Mucosa of descending colon (tissue), 3 donors: ENCODE measurements around the gene NUP160. TPM values are rescaled to one million over a fixed set of nuclear protein-coding genes. Genes with fewer than 3 reads are reported as not detected.
"Not testable (repeated sequence)": the region's sequence is repeated elsewhere in the genome, so short reads cannot be mapped to it uniquely, and the experiment has no call there.

Experiments
- ATAC-seq: fragments of 200-7000 bp; cut with Tn5 transposase; one replicate; pipeline ENCODE4 v1.9.1; 2020; ENCODE audit warnings: mild to moderate bottlenecking, moderate library complexity
- DNase-seq, 3 donors: peaks; one replicate each; pipeline ENCODE4 v3.0.0-alpha.2; 2020
- H3K36me3 ChIP-seq: fragments of 200-600 bp; one replicate; pipeline ENCODE4 v1.8.0; 2021; ENCODE audit warnings: low read depth, mild to moderate bottlenecking
- H3K4me1 ChIP-seq: fragments of 200-600 bp; one replicate; pipeline ENCODE4 v1.8.0; 2021; ENCODE audit warnings: low read depth, mild to moderate bottlenecking
- H3K4me3 ChIP-seq: fragments of 200-600 bp; one replicate; pipeline ENCODE4 v1.8.0; 2021; ENCODE audit warnings: mild to moderate bottlenecking
- H3K9me3 ChIP-seq: fragments of 200-600 bp; one replicate; pipeline ENCODE4 v1.8.0; 2021; ENCODE audit warnings: mild to moderate bottlenecking
- CTCF ChIP-seq: fragments of 200-600 bp; IDR thresholded peaks from one replicate; pipeline ENCODE4 v1.8.0; 2022; ENCODE audit warnings: antibody characterized with exemption, mild to moderate bottlenecking
- intact Hi-C, 2 donors: fragments of 100-400 bp; cut with DNase I in 1 of 2; cut with micrococcal nuclease in 1 of 2; formaldehyde crosslinking; loops; one replicate each; pipeline versions ENCODE4 v1.11.0 to v1.11.1; 2022; cut with DNase I, micrococcal nuclease
- total RNA-seq, 3 donors: library from RNA; stranded (reverse); fragmentation: NEBNext Ultra II Directional in 2 of 3; extraction: Animal tissue kit (Norgen Biotek cat#: 25700) in 2 of 3; gene quantifications; one replicate each; pipeline versions ENCODE4 v1.2.1 to v1.2.4, GENCODE V29; 2021 to 2023
- donor health status: DM: no; HTN: no; CAD: no; lungs with moderate emphysema.
- donor health status: DM: no; HTN: no; CAD: no.
- donor health status: DM: no; HTN: yes; CAD: no.

The NUP160 gene
- total RNA-seq, 3 donors from 2014 or later: 24.3 to 28.4 (median 28.2) TPM

GRCh38 chr11:47797633-47798032, 50.5 kb downstream of the NUP160 start:
- H3K9me3 ChIP-seq: no peaks in the 10 kb centered on the region
- no peak for ATAC-seq

GRCh38 chr11:47791774-47792430, 56.2 kb downstream of the NUP160 start:
- DNase-seq (no peak), ATAC-seq (no peak)
- Histone ChIP-seq H3K4me1 (no peaks in the 10 kb centered on the region), H3K36me3 (no peaks in the 10 kb centered on the region), H3K9me3 (no peaks in the 10 kb centered on the region), H3K4me3 (no peak overlapping the region)
- intact Hi-C loops: no loop called here
- TF ChIP-seq CTCF: no peak

More at GRCh38 chr11:47797633-47798032, 50.5 kb downstream of the NUP160 start:
- DNase-seq: no peak
- Histone ChIP-seq H3K4me3 (no peak overlapping the region), H3K36me3 (no peaks in the 10 kb centered on the region), H3K4me1 (no peaks in the 10 kb centered on the region)
- intact Hi-C loops: no loop called here
- TF ChIP-seq CTCF: no peak

DNA sequence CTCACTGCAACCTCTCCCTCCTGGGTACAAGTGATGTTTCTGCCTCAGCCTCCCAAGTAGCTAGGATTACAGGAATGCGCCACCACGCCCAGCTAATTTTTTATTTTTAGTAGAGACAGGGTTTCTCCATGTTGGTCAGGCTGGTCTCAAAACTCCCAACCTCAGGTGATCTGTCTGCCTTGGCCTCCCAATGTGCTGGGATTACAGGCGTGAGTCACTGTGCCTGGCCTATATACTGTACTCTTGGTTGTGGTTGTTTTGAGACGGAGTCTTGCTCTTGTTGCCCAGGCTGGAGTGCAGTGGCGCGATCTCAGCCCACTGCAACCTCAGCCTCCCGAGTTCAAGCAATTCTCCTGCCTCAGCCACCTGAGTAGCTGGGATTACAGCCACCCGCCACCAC, 58.1 kb downstream of the NUP160 start:
- intact Hi-C loops, ATAC-seq, DNase-seq, H3K9me3 ChIP-seq, H3K4me1 ChIP-seq, H3K36me3 ChIP-seq, H3K4me3 ChIP-seq: not testable (repeated sequence)

- no peak for TF ChIP-seq CTCF
- ATAC-seq (no peak), DNase-seq (no peak)
- Histone ChIP-seq H3K9me3 (no peaks in the 10 kb centered on the region), H3K36me3 (no peaks in the 10 kb centered on the region), H3K4me1 (peaks cover 11% of the 10 kb centered on the region), H3K4me3 (no peak overlapping the region)
- intact Hi-C loops: no loop called here
Observed at GRCh38 chr11:47788181-47788580, 60.0 kb downstream of the NUP160 start.

DNA sequence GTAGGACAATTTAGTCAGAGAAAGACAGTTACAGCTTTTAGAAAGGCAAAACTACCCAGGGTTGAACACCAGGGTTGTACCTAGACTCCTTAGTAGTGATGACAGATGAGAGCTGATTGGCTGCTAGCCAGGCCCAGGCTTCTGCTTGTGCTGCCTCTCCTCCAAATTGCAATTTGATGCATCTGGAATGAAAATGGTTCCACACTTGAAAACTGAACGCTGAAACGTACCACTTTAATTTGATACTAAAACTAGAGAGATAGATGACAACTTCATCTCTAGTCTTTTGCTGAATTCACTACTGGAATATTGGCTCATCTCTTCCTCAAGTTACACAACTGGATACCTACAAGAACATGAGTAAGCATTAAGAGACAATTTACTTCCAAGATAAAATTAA, 61.8 kb downstream of the NUP160 start:
- TF ChIP-seq CTCF: no peak
- no peaks in the 10 kb centered on the region for H3K9me3 ChIP-seq
- ATAC-seq: no peak
- H3K4me1 ChIP-seq: peaks cover 11% of the 10 kb centered on the region
- H3K36me3 ChIP-seq: no peaks in the 10 kb centered on the region
- DNase-seq: no peak
- no peak overlapping the region for H3K4me3 ChIP-seq
- intact Hi-C loops: no loop called here

DNA sequence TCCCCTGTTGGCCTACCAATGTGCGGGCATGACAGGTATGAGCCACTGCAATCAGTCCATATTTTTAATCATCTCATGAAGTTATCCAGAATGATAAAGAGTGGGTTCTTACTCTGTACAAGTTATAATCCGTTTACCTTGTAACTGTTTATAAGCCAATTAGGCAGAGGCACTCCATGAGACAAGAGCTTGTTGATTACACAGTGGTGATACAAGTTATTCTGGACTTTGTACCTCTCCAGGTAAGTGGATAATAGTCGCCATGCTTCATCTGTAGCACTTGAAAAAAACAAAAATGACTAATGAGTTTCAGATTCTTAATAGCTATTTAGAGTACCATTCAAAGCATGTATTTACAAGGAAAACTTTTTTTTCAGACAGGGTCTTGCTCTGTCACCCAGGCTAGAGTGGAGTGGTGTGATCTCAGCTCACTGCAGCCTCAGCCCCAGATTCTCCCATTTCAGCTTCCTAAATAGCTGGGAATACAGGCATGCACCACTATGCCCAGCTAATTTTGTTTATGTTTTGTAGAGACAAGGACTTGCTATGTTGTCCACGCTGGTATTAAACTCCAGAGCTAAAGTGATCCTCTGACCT, 63.3 kb downstream of the NUP160 start:
- Histone ChIP-seq H3K4me1 (peaks cover 11% of the 10 kb centered on the region), H3K36me3 (peaks cover 6% of the 10 kb centered on the region), H3K4me3 (no peak overlapping the region), H3K9me3 (no peaks in the 10 kb centered on the region)
- no peak for TF ChIP-seq CTCF
- intact Hi-C loops: no loop called here
- DNase-seq (no peak), ATAC-seq (peak; percentile 97)
